GM23248 (cell line): ENCODE measurements around the gene SART3. TPM values are rescaled to one million over a fixed set of nuclear protein-coding genes. Genes with fewer than 3 reads are reported as not detected.

ENCODE experiments used
- DNase-seq: peaks from one replicate; pipeline ENCODE4 v3.0.0-alpha.2; 2015
- H2AFZ ChIP-seq: fragments of 200-600 bp; sonication (generic); 2 replicates; pipeline ENCODE4 v1.6.1; 2016; ENCODE audit warnings: antibody characterized with exemption
- H3F3A ChIP-seq: fragments of 200-600 bp; sonication (generic); 2 replicates; pipeline ENCODE4 v1.6.1; 2016; ENCODE audit warnings: mild to moderate bottlenecking, antibody characterized with exemption, mixed run types; ENCODE audit not compliant: insufficient read depth
- H3K27ac ChIP-seq: fragments of 200-600 bp; sonication (generic); 2 replicates; pipeline ENCODE4 v1.5.1; 2016; ENCODE audit warnings: mild to moderate bottlenecking
- H3K27me3 ChIP-seq: fragments of 200-600 bp; sonication (generic); replicated peaks from 2 replicates; pipeline ENCODE4 v1.6.1; 2016; ENCODE audit warnings: mild to moderate bottlenecking; ENCODE audit not compliant: insufficient read depth
- H3K36me3 ChIP-seq: fragments of 200-600 bp; sonication (generic); 2 replicates; pipeline ENCODE4 v1.6.1; 2016; ENCODE audit warnings: low read depth, mild to moderate bottlenecking
- H3K4me1 ChIP-seq: fragments of 200-600 bp; sonication (generic); 2 replicates; pipeline ENCODE4 v1.6.1; 2016; ENCODE audit warnings: mild to moderate bottlenecking; ENCODE audit not compliant: insufficient read depth
- H3K4me2 ChIP-seq: fragments of 200-600 bp; sonication (generic); one replicate; pipeline ENCODE4 v1.6.1; 2016; ENCODE audit warnings: mild to moderate bottlenecking; ENCODE audit not compliant: unreplicated experiment
- H3K4me3 ChIP-seq: fragments of 200-600 bp; sonication (generic); 2 replicates; pipeline ENCODE4 v1.5.1; 2016; ENCODE audit warnings: mild to moderate bottlenecking
- H3K79me2 ChIP-seq: fragments of 200-600 bp; sonication (generic); 2 replicates; pipeline ENCODE4 v1.6.1; 2016; ENCODE audit warnings: mild to moderate bottlenecking; ENCODE audit not compliant: insufficient read depth
- H3K9ac ChIP-seq: fragments of 200-600 bp; sonication (generic); 2 replicates; pipeline ENCODE4 v1.6.1; 2016; ENCODE audit warnings: mild to moderate bottlenecking
- H3K9me2 ChIP-seq: fragments of 200-600 bp; sonication (generic); 2 replicates; pipeline ENCODE4 v1.6.1; 2016; ENCODE audit warnings: mixed run types, mild to moderate bottlenecking, moderate library complexity; ENCODE audit not compliant: insufficient read depth
- H3K9me3 ChIP-seq: fragments of 200-600 bp; sonication (generic); one replicate; pipeline ENCODE4 v1.6.1; 2017; ENCODE audit warnings: low read depth
- H4K20me1 ChIP-seq: fragments of 200-600 bp; sonication (generic); 2 replicates; pipeline ENCODE4 v1.6.0; 2016; ENCODE audit not compliant: insufficient read depth
- EZH2 ChIP-seq: fragments of 200-600 bp; sonication (generic); IDR thresholded peaks from 2 replicates; pipeline ENCODE4 v1.6.1; 2018; ENCODE audit warnings: antibody characterized with exemption, mild to moderate bottlenecking; ENCODE audit not compliant: insufficient read depth, poor library complexity, severe bottlenecking
- EZH2phosphoT487 ChIP-seq: fragments of 200-600 bp; sonication (generic); IDR thresholded peaks from 2 replicates; pipeline ENCODE4 v1.6.1; 2018; ENCODE audit warnings: antibody characterized with exemption, moderate library complexity, mild to moderate bottlenecking, low read depth; ENCODE audit not compliant: insufficient read depth
- WGBS, 2 experiments: methylation state at CpG; one replicate each; pipeline ENCODE4 v1.1.6; 2015 to 2017; ENCODE audit warnings: low lambda C conversion rate in 2 of 2, low coverage in 1 of 2; ENCODE audit errors: missing lambda C conversion rate in 2 of 2; 5-methylcytosine and 5-hydroxymethylcytosine counted together
- in situ Hi-C: fragments of 300-500 bp; cut with MboI; formaldehyde crosslinking; loops from 2 replicates; pipeline ENCODE4 v1.15.0; 2020
- polyA plus RNA-seq: library from polyadenylated mRNA; unstranded; fragments of >200 nt; fragmentation: Nextera tagmentation; extraction: Ambion mirVana; gene quantifications from 2 replicates; pipeline ENCODE4 v1.2.1, GENCODE V29; 2016
- total RNA-seq: library from RNA; depleted of rRNA; stranded (reverse); fragments of >200 nt; shearing (Covaris generic); gene quantifications from 2 replicates; pipeline ENCODE4 v1.2.3, GENCODE V29; 2014

Gene SART3
- total and polyA plus RNA-seq, 2 experiments from 2014 or later, result 20.5 to 29.7 TPM

- Histone ChIP-seq H3K4me1 (no peaks in the 10 kb centered on the region), H3K27me3 (no peaks in the 10 kb centered on the region), H3F3A (no peaks in the 10 kb centered on the region), H3K27ac (no peak overlapping the region), H3K9me2 (no peaks in the 10 kb centered on the region), H3K9ac (no peak overlapping the region), H3K36me3 (no peaks in the 10 kb centered on the region), H3K4me2 (no peak overlapping the region), H3K4me3 (no peak overlapping the region), H3K79me2 (no peaks in the 10 kb centered on the region), H3K9me3 (no peaks in the 10 kb centered on the region), H4K20me1 (no peaks in the 10 kb centered on the region), H2AFZ (no peak overlapping the region)
- no peak for DNase-seq
- 34 to 36% methylated on average over 8 of the region's 8 CpGs for WGBS, 2 experiments
- TF ChIP-seq EZH2phosphoT487 (no peak), EZH2 (no peak)
- in situ Hi-C loops, result no loop called here
Measured at GRCh38 chr12:108478611-108479206, 82.3 kb downstream of the SART3 start.

GRCh38 chr12:108477881-108478259 is 83.1 kb downstream of the SART3 start:
- H2AFZ ChIP-seq, result no peak overlapping the region
- no peak for DNase-seq
- in situ Hi-C loops, result no loop called here
- H3K9me3 ChIP-seq, result no peaks in the 10 kb centered on the region
- H4K20me1 ChIP-seq, result no peaks in the 10 kb centered on the region
- H3K27me3 ChIP-seq, result no peaks in the 10 kb centered on the region
- WGBS, 2 experiments, result 30 to 35% methylated on average over 6 of the region's 6 CpGs
- H3K9me2 ChIP-seq, result no peaks in the 10 kb centered on the region
- no peaks in the 10 kb centered on the region for H3F3A ChIP-seq
- H3K4me2 ChIP-seq, result no peak overlapping the region
- no peaks in the 10 kb centered on the region for H3K4me1 ChIP-seq
- H3K79me2 ChIP-seq, result no peaks in the 10 kb centered on the region
- H3K36me3 ChIP-seq, result no peaks in the 10 kb centered on the region
- no peak overlapping the region for H3K4me3 ChIP-seq
- no peak for TF ChIP-seq EZH2
- TF ChIP-seq EZH2phosphoT487, result no peak
- no peak overlapping the region for H3K9ac ChIP-seq
- no peak overlapping the region for H3K27ac ChIP-seq

- Histone ChIP-seq H2AFZ (no peak overlapping the region), H3K9me2 (no peaks in the 10 kb centered on the region), H3K36me3 (no peaks in the 10 kb centered on the region), H3K4me2 (no peak overlapping the region), H3F3A (no peaks in the 10 kb centered on the region), H3K79me2 (no peaks in the 10 kb centered on the region), H3K4me1 (no peaks in the 10 kb centered on the region), H4K20me1 (no peaks in the 10 kb centered on the region), H3K9ac (no peak overlapping the region), H3K27me3 (no peaks in the 10 kb centered on the region), H3K4me3 (no peak overlapping the region), H3K27ac (no peak overlapping the region), H3K9me3 (no peaks in the 10 kb centered on the region)
- TF ChIP-seq EZH2phosphoT487, result no peak
- no peak for TF ChIP-seq EZH2
- 36 to 44% methylated on average over 11 of the region's 11 CpGs for WGBS, 2 experiments
- in situ Hi-C loops, result no loop called here
- DNase-seq, result no peak
Measured at GRCh38 chr12:108477055-108477880, 83.7 kb downstream of the SART3 start.

GRCh38 chr12:108475396-108475795 is 85.6 kb downstream of the SART3 start:
- Histone ChIP-seq H3K79me2 (no peaks in the 10 kb centered on the region), H3K4me2 (no peak overlapping the region), H3K4me1 (no peaks in the 10 kb centered on the region), H3K27ac (no peak overlapping the region), H3K9ac (no peak overlapping the region), H4K20me1 (no peaks in the 10 kb centered on the region), H2AFZ (no peak overlapping the region), H3F3A (no peaks in the 10 kb centered on the region), H3K36me3 (no peaks in the 10 kb centered on the region), H3K4me3 (no peak overlapping the region), H3K9me2 (no peaks in the 10 kb centered on the region), H3K9me3 (no peaks in the 10 kb centered on the region), H3K27me3 (no peaks in the 10 kb centered on the region)
- DNase-seq, result no peak
- no peak for TF ChIP-seq EZH2phosphoT487
- no peak for TF ChIP-seq EZH2
- in situ Hi-C loops, result no loop called here
- 8 to 11% methylated on average over 2 of the region's 2 CpGs for WGBS, 2 experiments
